ENCODE results near the gene RUNX3.

RUNX3 gene

DNA sequence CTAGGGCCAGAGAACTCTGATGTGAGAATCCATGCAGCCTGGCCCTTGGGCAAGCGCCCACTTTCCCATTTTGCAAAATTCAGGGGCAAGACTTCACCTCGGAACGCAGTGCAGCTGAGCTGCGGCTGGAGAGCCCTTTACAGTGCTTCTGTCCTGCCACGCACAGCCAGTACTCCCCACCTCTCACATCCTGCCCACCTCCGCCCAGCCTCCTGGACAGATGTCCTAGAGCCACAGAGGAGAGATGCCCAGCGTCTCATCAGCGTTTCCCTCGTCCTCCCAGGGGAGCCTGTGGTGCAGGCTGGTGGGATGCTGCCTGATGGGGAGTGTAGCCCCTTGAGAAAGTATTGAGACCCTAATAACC is 29.6 kb downstream of the RUNX3 start:
- H3K36me3 ChIP-seq: peaks cover 44% of the 10 kb centered on the region
- no peaks in the 10 kb centered on the region for H3K4me1 ChIP-seq (ENCODE audit: control insufficient read depth in 1 of 2, insufficient read depth in 1 of 2, low read depth in 1 of 2, low read length in 1 of 2)
- H3K27me3 ChIP-seq: peaks cover 9% of the 10 kb centered on the region
- no peak overlapping the region for H3K4me3 ChIP-seq (ENCODE audit: low read depth in 1 of 2, low read length in 1 of 2)
- H3K9me3 ChIP-seq: no peaks in the 10 kb centered on the region
- no peak overlapping the region for H3K27ac ChIP-seq
- TF ChIP-seq, protein P1, sequence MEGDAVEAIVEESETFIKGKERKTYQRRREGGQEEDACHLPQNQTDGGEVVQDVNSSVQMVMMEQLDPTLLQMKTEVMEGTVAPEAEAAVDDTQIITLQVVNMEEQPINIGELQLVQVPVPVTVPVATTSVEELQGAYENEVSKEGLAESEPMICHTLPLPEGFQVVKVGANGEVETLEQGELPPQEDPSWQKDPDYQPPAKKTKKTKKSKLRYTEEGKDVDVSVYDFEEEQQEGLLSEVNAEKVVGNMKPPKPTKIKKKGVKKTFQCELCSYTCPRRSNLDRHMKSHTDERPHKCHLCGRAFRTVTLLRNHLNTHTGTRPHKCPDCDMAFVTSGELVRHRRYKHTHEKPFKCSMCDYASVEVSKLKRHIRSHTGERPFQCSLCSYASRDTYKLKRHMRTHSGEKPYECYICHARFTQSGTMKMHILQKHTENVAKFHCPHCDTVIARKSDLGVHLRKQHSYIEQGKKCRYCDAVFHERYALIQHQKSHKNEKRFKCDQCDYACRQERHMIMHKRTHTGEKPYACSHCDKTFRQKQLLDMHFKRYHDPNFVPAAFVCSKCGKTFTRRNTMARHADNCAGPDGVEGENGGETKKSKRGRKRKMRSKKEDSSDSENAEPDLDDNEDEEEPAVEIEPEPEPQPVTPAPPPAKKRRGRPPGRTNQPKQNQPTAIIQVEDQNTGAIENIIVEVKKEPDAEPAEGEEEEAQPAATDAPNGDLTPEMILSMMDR (IDR thresholded peaks at IDR 0.05): no peak

DNA sequence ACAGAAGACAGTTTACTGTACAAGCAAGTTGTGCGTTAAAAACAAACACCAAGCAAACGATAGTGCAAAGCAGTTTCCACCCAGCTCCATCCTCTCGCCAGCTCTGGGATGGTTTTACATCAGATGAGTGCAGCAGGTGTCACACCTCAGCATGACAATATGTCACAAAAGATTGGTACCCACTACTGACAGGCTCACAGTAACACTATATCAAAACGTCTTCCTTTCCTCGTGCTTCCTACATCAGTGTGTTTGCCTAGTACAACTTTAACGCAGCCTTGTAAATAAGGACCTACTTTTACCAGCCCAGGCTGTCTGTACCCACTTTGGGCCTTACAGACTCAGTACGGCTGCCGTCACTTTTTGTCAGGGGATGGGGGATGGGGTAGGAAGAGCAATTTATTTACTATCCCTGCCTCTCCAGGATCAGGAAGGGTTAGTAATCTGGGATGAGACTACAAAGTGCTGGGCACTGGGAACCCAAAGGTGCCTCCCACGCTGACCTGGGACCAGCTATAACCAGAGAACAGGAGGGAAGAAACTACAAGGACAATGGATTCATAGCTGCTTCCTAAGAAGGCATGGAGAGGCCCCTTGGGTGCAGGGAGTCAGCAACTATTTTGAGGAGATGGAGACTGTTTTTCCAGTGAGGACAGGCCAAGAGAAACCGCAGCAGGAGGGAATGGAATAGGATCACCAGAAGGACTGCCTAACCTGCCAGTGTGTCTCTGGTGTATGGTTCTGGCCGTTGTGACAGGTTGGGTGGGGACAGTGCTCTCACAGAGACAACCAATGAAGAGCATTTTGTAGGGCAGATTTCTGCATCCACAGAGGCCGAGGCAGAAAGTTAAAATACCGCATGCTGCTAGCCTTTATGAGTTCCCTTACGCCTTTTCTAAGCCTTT is 30.2 kb downstream of the RUNX3 start:
- Histone ChIP-seq H3K4me1 (ENCODE audit: control insufficient read depth in 1 of 2, insufficient read depth in 1 of 2, low read depth in 1 of 2, low read length in 1 of 2) (no peaks in the 10 kb centered on the region), H3K27me3 (peaks cover 9% of the 10 kb centered on the region), H3K4me3 (ENCODE audit: low read depth in 1 of 2, low read length in 1 of 2) (no peak overlapping the region), H3K36me3 (peaks cover 38% of the 10 kb centered on the region), H3K9me3 (no peaks in the 10 kb centered on the region), H3K27ac (no peak overlapping the region)
- TF ChIP-seq, protein P1 (IDR thresholded peaks at IDR 0.05): no peak

DNA sequence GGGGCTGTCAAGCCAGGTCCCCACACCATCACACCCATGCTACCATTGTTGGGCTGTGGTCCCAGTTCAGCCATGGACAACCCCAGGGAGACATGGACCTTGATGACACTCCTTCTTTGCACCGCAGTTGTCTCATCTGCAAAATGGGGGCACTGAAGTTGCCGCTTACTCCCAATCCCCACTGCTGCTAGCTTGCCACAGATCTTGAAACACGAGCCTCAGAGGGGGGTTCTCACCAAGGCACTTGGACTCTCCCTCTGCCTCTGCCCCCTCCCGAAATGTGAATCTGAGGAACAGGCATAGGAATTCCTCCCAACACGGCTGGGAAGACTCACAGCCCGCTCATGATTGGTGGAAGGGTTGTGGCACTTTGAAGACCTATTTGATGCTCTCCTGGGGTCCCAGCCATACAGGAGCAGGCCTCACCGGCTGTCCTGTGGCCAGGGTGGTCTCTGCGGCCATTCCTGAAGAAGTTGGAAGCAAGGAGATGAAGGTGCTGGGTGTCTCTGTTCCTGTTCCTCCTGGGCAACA is 31.1 kb downstream of the RUNX3 start:
- Histone ChIP-seq H3K27me3 (peaks cover 9% of the 10 kb centered on the region), H3K9me3 (no peaks in the 10 kb centered on the region), H3K4me3 (ENCODE audit: low read depth in 1 of 2, low read length in 1 of 2) (no peak overlapping the region), H3K4me1 (ENCODE audit: control insufficient read depth in 1 of 2, insufficient read depth in 1 of 2, low read depth in 1 of 2, low read length in 1 of 2) (no peaks in the 10 kb centered on the region), H3K36me3 (peaks cover 30% of the 10 kb centered on the region), H3K27ac (no peak overlapping the region)
- TF ChIP-seq, protein P1 (IDR thresholded peaks at IDR 0.05): no peak

DNA sequence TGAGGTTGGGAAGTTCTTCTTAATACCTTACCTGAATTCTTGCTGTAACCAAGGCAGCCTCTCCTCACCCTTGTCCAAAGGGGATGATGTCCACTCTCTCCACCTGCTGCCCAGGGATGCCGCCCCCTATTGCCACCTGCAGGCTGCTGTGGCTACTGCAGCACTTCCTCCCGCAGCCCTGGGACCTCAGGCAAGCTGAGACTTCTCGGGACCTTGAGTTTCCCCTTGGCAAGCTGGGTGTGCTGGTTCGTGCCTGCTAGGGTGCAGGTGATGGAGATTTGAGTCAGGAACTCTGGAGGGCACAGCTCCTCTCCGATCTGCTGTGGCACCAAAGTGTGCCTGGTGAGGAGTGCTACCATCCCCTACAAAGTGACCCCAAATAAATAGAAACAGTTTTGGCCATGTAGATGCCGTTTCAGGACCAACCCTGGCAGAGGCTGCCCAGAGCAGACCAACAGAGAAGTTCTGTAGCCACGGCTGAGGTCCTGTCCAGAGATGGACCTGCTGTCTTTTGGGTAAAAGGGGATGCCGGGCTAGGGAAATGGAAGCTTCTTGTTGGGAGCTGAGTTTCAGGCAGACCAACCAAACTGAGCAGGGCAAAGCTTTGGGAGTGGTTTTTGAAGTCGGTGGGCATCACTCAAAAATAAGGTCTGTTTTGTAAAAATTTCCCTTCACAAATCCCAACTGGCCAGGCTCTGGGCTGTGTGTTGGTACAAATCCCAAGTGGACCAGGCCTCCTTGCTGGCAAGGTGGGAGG is 31.7 kb downstream of the RUNX3 start:
- H3K27me3 ChIP-seq: peaks cover 9% of the 10 kb centered on the region
- H3K9me3 ChIP-seq: no peaks in the 10 kb centered on the region
- no peak overlapping the region for H3K4me3 ChIP-seq (ENCODE audit: low read depth in 1 of 2, low read length in 1 of 2)
- no peaks in the 10 kb centered on the region for H3K4me1 ChIP-seq (ENCODE audit: control insufficient read depth in 1 of 2, insufficient read depth in 1 of 2, low read depth in 1 of 2, low read length in 1 of 2)
- no peak overlapping the region for H3K27ac ChIP-seq
- peaks cover 23% of the 10 kb centered on the region for H3K36me3 ChIP-seq
- TF ChIP-seq, protein P1 (IDR thresholded peaks at IDR 0.05): peak; percentile 62

DNA sequence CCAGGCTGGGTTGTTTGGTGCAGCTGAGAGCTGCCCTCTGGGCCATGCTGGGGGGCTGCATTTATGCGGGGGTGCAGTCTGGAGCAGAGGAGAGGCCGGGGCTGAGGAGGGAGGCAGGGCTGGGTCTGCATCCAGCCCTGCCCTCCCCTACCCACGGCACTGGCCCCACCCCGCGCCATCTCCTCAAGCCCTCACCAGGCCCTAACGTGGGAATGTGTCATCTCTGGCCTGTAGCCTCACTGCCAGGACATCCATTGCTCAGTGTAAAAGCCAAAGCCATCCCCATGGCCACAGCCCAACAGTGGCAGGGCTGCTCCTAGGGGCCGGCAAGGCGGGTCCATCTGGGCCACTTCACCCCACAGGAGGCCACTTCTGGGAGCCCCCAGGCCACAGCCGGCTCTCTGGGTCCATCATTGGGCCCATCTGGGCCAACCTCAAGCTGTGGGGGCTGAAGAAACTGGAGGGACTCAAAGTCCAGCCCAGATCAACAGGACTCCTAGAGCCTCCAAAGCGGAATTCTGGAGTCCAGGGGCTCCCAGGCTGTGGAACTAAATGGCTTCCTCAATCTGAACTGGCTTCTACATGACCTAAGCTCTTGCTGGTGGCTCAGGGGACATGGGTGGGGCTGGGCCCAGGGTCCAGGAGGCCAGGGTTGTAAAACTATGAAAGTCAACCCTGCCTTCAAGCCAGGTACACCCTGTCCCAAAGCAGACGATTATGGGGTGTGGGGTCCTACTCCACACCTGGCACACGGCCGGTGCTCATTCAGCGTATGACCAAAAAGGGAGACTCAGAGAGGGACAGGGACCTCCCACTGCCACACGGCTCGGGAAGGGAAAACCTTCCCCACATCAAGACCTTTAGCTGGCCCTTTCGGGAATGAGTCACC is 32.6 kb downstream of the RUNX3 start:
- no peaks in the 10 kb centered on the region for H3K4me1 ChIP-seq (ENCODE audit: control insufficient read depth in 1 of 2, insufficient read depth in 1 of 2, low read depth in 1 of 2, low read length in 1 of 2)
- H3K27me3 ChIP-seq: peaks cover 9% of the 10 kb centered on the region
- H3K36me3 ChIP-seq: peaks cover 15% of the 10 kb centered on the region
- no peaks in the 10 kb centered on the region for H3K9me3 ChIP-seq
- H3K27ac ChIP-seq: no peak overlapping the region
- H3K4me3 ChIP-seq (ENCODE audit: low read depth in 1 of 2, low read length in 1 of 2): no peak overlapping the region
- TF ChIP-seq, protein P1 (IDR thresholded peaks at IDR 0.05): no peak
